ENCODE data around the gene SLC29A1.
A peak's percentile ranks its signal among the peaks of the same experiment; 100 is the strongest.

Gene SLC29A1

GRCh38 chr6:44245391-44245911, 22.1 kb downstream of the SLC29A1 start:
- Histone ChIP-seq H3K27ac (replicated peaks) (no peak overlapping the region), H3K27me3 (ENCODE audit: insufficient read depth, poor library complexity, severe bottlenecking) (no peaks in the 10 kb centered on the region), H3K4me3 (replicated peaks; ENCODE audit: insufficient read depth, low read length) (peak overlapping the region; percentile 59)
- TF ChIP-seq REST (IDR thresholded peaks at IDR 0.05; ENCODE audit: insufficient replicate concordance, low read depth), result no peak
- no peak for TF ChIP-seq CTCF (IDR thresholded peaks at IDR 0.05; ENCODE audit: insufficient read depth, low read length)
- DNase-seq (ENCODE audit: low read depth in 1 of 2, low spot score in 1 of 2), result no peak

GRCh38 chr6:44245912-44246662, 22.7 kb downstream of the SLC29A1 start:
- peak in 1 of 2 experiments; percentile 77 for DNase-seq (ENCODE audit: low read depth in 1 of 2, low spot score in 1 of 2)
- peak overlapping the region; percentile 59 for H3K4me3 ChIP-seq (replicated peaks; ENCODE audit: insufficient read depth, low read length)
- TF ChIP-seq GABPA (IDR thresholded peaks at IDR 0.05; ENCODE audit: low read depth) (no peak), SPI1 (IDR thresholded peaks at IDR 0.05; ENCODE audit: borderline replicate concordance, low read depth) (no peak), POLR2AphosphoS5 (IDR thresholded peaks at IDR 0.05; ENCODE audit: low read depth) (no peak)
- no peaks in the 10 kb centered on the region for H3K27me3 ChIP-seq (ENCODE audit: insufficient read depth, poor library complexity, severe bottlenecking)
- H3K27ac ChIP-seq (replicated peaks), result peak overlapping the region; percentile 92

GRCh38 chr6:44246663-44247337, 23.4 kb downstream of the SLC29A1 start, which contains the start of gene HSP90AB1:
HSP90AB1 (plus strand) TSS chr6:44247101; CDS start chr6:44248630, 1,529 bp downstream.
- peak; percentile 97 to 99 for DNase-seq (ENCODE audit: low read depth in 1 of 2, low spot score in 1 of 2)
- Histone ChIP-seq H3K27ac (replicated peaks) (peak within 1 kb of the TSS; percentile 92), H3K4me3 (replicated peaks; ENCODE audit: insufficient read depth, low read length) (peak within 1 kb of the TSS; percentile 59), H3K27me3 (ENCODE audit: insufficient read depth, poor library complexity, severe bottlenecking) (no peaks in the 10 kb centered on the region)
- peak; percentile 99 for TF ChIP-seq POLR2AphosphoS5 (IDR thresholded peaks at IDR 0.05; ENCODE audit: low read depth)
- no peak for TF ChIP-seq CTCF (IDR thresholded peaks at IDR 0.05; ENCODE audit: insufficient read depth, low read length)
- TF ChIP-seq REST (IDR thresholded peaks at IDR 0.05; ENCODE audit: insufficient replicate concordance, low read depth), result peak; percentile 82
- TF ChIP-seq GABPA (IDR thresholded peaks at IDR 0.05; ENCODE audit: low read depth), result no peak

All from HL-60 (cell line).